ENCODE measurements around the gene CCDC61. TPM values are rescaled to one million over a fixed set of nuclear protein-coding genes. Genes with fewer than 3 reads are reported as not detected.

CCDC61 gene
- polyA plus RNA-seq, 3 donors, result 9.6 to 10.7 (median 10.5) TPM

- no peak for DNase-seq (ENCODE audit: low read depth in 3 of 3, low spot score in 2 of 3)
Observed at GRCh38 chr19:46036744-46037128, 41.5 kb downstream of the CCDC61 start.

GRCh38 chr19:46040125-46040524, 44.9 kb downstream of the CCDC61 start:
- no peak for DNase-seq (ENCODE audit: low read depth in 3 of 3, low spot score in 2 of 3)

GRCh38 chr19:46040952-46041500, 45.8 kb downstream of the CCDC61 start, which contains the start of gene IGFL4:
Gene IGFL4 (minus strand): TSS chr19:46041002. CDS start chr19:46040962, 40 bp downstream.
- no peak for DNase-seq (ENCODE audit: low read depth in 3 of 3, low spot score in 2 of 3)

- DNase-seq (ENCODE audit: low read depth in 3 of 3, low spot score in 2 of 3), result no peak
Observed at GRCh38 chr19:46042252-46042883, 47.1 kb downstream of the CCDC61 start.

GRCh38 chr19:46043519-46043918, 48.3 kb downstream of the CCDC61 start:
- DNase-seq (ENCODE audit: low read depth in 3 of 3, low spot score in 2 of 3), result no peak

GRCh38 chr19:46049597-46049996, 54.3 kb downstream of the CCDC61 start:
- DNase-seq (ENCODE audit: low read depth in 3 of 3, low spot score in 2 of 3), result no peak

- DNase-seq (ENCODE audit: low read depth in 3 of 3, low spot score in 2 of 3), result no peak
Observed at GRCh38 chr19:46052896-46053295, 57.6 kb downstream of the CCDC61 start.

GRCh38 chr19:46056536-46056935, 61.3 kb downstream of the CCDC61 start:
- DNase-seq (ENCODE audit: low read depth in 3 of 3, low spot score in 2 of 3), result no peak

GRCh38 chr19:46058778-46059177, 63.5 kb downstream of the CCDC61 start:
- DNase-seq (ENCODE audit: low read depth in 3 of 3, low spot score in 2 of 3), result no peak

GRCh38 chr19:46060012-46060411, 64.7 kb downstream of the CCDC61 start:
- DNase-seq (ENCODE audit: low read depth in 3 of 3, low spot score in 2 of 3), result no peak

GRCh38 chr19:46063201-46063600, 67.9 kb downstream of the CCDC61 start:
- DNase-seq (ENCODE audit: low read depth in 3 of 3, low spot score in 2 of 3), result no peak

- no peak for DNase-seq (ENCODE audit: low read depth in 3 of 3, low spot score in 2 of 3)
Observed at GRCh38 chr19:46065486-46066071, 70.3 kb downstream of the CCDC61 start.

- DNase-seq (ENCODE audit: low read depth in 3 of 3, low spot score in 2 of 3), result no peak
Observed at GRCh38 chr19:46066471-46066870, 71.2 kb downstream of the CCDC61 start.

GRCh38 chr19:46067691-46068090, 72.4 kb downstream of the CCDC61 start:
- no peak for DNase-seq (ENCODE audit: low read depth in 3 of 3, low spot score in 2 of 3)

Other genes starting within 250 kb of the CCDC61 start
- 10 to 100 TPM; 12.1 to 14.4 (median 12.8) TPM for gene SIX5, start 226.2 kb upstream of the CCDC61 start, polyA plus RNA-seq (ENCODE audit: insufficient read length in 3 of 3)
- gene DMPK, start 213.0 kb upstream of the CCDC61 start, polyA plus RNA-seq (ENCODE audit: insufficient read length in 3 of 3), result 10 to 100 TPM; 31.5 to 37.5 (median 35.4) TPM
- gene DMWD, start 202.6 kb upstream of the CCDC61 start, polyA plus RNA-seq (ENCODE audit: insufficient read length in 3 of 3), result 10 to 100 TPM; 21.6 to 25.8 (median 23.8) TPM
- not detected for gene RSPH6A, start 180.2 kb upstream of the CCDC61 start, polyA plus RNA-seq (ENCODE audit: insufficient read length in 3 of 3)
- gene SYMPK, start 132.3 kb upstream of the CCDC61 start, polyA plus RNA-seq (ENCODE audit: insufficient read length in 3 of 3), result 10 to 100 TPM; 53.8 to 64.9 (median 54.5) TPM
- gene FOXA3, start 131.1 kb upstream of the CCDC61 start, polyA plus RNA-seq (ENCODE audit: insufficient read length in 3 of 3), result under 1 TPM; 0.30 to 0.39 (median 0.36) TPM
- 10 to 100 TPM; 14.0 to 18.6 (median 15.8) TPM for gene IRF2BP1, start 109.3 kb upstream of the CCDC61 start, polyA plus RNA-seq (ENCODE audit: insufficient read length in 3 of 3)
- gene MYPOP, start 92.9 kb upstream of the CCDC61 start, polyA plus RNA-seq (ENCODE audit: insufficient read length in 3 of 3), result 1 to 10 TPM; 2.8 to 3.8 (median 3.1) TPM
- gene NANOS2, start 80.7 kb upstream of the CCDC61 start, polyA plus RNA-seq (ENCODE audit: insufficient read length in 3 of 3), result not detected
- 1 to 10 TPM; 2.8 to 4.1 (median 2.9) TPM for gene NOVA2, start 21.6 kb upstream of the CCDC61 start, polyA plus RNA-seq (ENCODE audit: insufficient read length in 3 of 3)
- gene PGLYRP1, start 27.6 kb downstream of the CCDC61 start, polyA plus RNA-seq (ENCODE audit: insufficient read length in 3 of 3), result under 1 TPM in 2 of 3 donors, not detected in 1; 0.29 to 0.67 TPM
- under 1 TPM; 0.06 to 0.35 (median 0.17) TPM for gene IGFL4, start 45.5 kb downstream of the CCDC61 start, polyA plus RNA-seq (ENCODE audit: insufficient read length in 3 of 3)
- gene IGFL3, start 129.2 kb downstream of the CCDC61 start, polyA plus RNA-seq (ENCODE audit: insufficient read length in 3 of 3), result not detected
- gene IGFL2, start 152.8 kb downstream of the CCDC61 start, polyA plus RNA-seq (ENCODE audit: insufficient read length in 3 of 3), result not detected
- gene IGFL1, start 234.3 kb downstream of the CCDC61 start, polyA plus RNA-seq (ENCODE audit: insufficient read length in 3 of 3), result not detected

Measured in right renal cortex interstitium (tissue), 3 donors.